GM19455 (cell line): ENCODE data around the gene SAMD3.
"Not testable (repeated sequence)": the region's sequence is repeated elsewhere in the genome, so short reads cannot be mapped to it uniquely, and the experiment has no call there.

Experiments
- ATAC-seq: cut with Tn5 transposase; IDR thresholded peaks from one replicate; pipeline ENCODE4 v1.9.1; 2021; ENCODE audit not compliant: unreplicated experiment

SAMD3 gene

GRCh38 chr6:130212215-130212874, 10.4 kb downstream of the SAMD3 start:
- no peak for ATAC-seq

DNA sequence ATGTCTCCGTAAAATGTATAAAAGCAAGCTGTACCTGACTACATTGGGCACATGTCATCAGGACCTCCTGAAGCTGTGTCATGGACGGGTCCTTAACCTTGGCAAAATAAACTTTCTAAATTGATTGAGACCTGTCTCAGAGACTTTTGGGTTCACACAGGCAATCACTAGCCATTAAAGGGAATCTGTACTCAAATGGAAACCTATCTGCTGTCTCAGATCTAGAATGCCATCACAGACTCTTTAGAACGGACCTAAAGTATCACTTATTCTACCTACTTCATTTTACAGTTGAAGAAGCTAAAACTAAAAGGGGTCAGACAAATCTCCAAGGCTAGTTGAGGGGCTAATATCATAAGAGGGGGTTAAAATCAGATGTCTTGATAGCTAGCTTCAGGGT, 11.1 kb downstream of the SAMD3 start:
- no peak for ATAC-seq

DNA sequence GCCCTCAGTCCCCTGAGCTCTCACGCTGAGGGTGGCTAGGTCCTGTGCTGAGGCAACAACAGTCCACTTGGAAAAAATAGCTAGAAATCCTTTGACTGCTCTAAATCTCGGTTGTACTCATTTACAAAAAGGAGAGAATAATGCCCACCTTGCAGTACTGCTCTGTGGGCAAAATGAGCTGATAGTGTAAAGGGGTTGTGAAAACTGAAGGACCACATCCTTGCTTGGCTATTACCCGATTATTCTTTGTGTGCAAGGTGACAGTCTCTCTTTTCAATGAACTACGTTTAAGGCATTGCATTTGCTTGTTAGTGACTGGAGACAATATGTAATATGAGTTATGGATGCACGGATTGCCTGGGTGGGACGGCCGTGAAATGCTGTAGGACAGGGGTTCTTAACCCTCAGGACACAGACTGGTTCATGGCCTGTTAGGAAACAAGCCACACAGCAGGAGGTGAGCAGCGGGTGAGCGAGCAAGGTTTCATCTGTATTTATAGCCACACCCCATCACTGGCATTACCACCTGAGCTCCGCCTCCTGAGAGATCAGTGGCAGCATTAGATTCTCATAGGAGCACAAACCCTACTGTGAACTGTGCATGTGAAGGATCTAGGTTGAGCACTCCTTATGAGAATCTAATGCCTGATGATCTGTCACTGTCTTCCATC, 14.6 kb downstream of the SAMD3 start:
- no peak for ATAC-seq

GRCh38 chr6:130206479-130206878, 16.3 kb downstream of the SAMD3 start:
- ATAC-seq, result no peak

DNA sequence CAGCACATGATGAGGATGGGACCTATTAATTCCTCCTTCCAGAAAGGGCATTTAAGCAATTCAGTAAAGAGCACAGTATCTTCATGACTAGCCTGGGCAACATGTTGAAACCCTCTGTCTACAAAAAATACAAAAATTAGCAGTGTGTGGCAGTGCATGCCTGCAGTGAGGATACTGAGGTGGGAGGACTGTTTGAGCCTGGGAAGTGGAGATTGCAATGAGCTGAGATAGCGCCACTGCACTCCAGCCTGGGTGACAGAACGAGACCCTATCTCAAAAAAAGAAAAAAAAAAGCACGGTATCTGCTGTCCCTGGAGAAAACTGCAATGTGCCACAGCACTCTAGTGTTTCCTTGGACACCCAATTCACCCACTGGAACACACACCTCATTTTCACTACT, 18.4 kb downstream of the SAMD3 start:
- no peak for ATAC-seq

- peak; percentile 35 for ATAC-seq
Measured at GRCh38 chr6:130203370-130203769, 19.4 kb downstream of the SAMD3 start.

DNA sequence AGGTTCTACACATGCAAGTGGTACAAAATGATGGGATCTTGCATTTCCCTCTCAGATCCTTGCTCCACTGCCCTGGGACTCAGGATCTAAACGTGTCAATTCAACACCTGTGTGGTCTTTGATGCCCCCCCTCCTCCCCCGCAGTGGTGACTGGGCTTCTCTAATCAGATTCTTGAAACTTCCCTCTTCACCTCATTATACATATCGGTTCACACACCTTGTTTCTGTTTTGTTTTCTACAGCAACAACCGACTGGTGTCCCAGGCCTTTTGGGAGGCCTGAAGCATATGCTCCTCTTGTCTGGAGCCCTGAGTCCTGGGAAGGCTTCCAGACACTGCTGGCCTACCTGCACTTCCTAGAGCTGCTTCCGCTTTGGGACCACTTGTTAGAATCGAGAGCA, 20.0 kb downstream of the SAMD3 start:
- ATAC-seq, result peak; percentile 76

DNA sequence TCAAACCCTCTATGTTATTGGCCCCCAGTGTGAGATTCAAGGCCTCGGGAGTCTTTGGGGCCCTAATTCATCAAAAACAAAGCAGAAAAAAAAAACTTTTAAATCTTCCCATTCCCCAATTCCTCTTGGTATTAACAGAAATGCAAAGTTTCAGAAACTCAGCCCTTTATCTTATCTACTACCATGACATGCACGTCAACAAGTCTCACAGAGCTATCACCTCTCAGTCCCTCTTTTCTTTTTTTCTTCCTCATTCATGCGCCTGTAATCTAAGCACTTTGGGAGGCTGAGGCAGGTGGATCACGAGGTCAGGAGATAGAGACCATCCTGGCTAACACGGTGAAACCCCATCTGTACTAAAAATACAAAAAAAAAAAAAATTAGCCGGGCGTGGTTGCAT, 22.7 kb downstream of the SAMD3 start:
- no peak for ATAC-seq

- no peak for ATAC-seq
Measured at GRCh38 chr6:130198483-130199035, 24.2 kb downstream of the SAMD3 start.

DNA sequence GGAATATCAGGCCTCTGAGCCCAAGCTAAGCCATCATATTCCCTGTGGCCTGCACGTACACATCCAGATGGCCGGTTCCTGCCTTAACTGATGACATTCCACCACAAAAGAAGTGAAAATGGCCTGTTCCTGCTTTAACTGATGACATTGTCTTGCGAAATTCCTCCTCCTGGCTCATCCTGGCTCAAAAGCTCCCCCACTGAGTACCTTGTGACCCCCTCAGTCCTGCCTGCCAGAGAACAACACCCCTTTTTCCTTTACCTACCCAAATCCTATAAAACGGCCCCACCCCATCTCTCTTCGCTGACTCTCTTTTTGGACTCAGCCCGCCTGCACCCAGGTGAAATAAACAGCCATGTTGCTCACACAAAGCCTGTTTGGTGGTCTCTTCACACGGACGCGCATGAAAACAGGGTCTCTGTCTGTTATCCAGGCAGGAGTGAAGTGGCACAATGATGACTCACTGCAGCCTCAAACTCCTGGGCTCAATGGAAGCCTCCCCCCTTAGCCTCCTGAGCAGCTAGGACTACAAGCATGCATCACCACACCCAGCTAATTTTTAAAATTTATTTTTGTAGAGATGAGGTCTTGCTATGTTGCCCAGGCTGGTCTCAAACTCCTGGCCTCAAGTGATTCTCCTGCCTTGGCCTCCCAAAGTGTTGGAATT, 24.8 kb downstream of the SAMD3 start:
- ATAC-seq, result not testable (repeated sequence)

GRCh38 chr6:130194434-130194833, 28.3 kb downstream of the SAMD3 start:
- not testable (repeated sequence) for ATAC-seq

- ATAC-seq, result no peak
Measured at GRCh38 chr6:130190701-130191690, 31.8 kb downstream of the SAMD3 start.

GRCh38 chr6:130189531-130190397, 33.0 kb downstream of the SAMD3 start:
- ATAC-seq, result no peak

GRCh38 chr6:130188207-130188899, 34.4 kb downstream of the SAMD3 start:
- no peak for ATAC-seq

GRCh38 chr6:130187335-130188206, 35.2 kb downstream of the SAMD3 start:
- no peak for ATAC-seq

GRCh38 chr6:130185658-130186057, 37.1 kb downstream of the SAMD3 start:
- no peak for ATAC-seq

DNA sequence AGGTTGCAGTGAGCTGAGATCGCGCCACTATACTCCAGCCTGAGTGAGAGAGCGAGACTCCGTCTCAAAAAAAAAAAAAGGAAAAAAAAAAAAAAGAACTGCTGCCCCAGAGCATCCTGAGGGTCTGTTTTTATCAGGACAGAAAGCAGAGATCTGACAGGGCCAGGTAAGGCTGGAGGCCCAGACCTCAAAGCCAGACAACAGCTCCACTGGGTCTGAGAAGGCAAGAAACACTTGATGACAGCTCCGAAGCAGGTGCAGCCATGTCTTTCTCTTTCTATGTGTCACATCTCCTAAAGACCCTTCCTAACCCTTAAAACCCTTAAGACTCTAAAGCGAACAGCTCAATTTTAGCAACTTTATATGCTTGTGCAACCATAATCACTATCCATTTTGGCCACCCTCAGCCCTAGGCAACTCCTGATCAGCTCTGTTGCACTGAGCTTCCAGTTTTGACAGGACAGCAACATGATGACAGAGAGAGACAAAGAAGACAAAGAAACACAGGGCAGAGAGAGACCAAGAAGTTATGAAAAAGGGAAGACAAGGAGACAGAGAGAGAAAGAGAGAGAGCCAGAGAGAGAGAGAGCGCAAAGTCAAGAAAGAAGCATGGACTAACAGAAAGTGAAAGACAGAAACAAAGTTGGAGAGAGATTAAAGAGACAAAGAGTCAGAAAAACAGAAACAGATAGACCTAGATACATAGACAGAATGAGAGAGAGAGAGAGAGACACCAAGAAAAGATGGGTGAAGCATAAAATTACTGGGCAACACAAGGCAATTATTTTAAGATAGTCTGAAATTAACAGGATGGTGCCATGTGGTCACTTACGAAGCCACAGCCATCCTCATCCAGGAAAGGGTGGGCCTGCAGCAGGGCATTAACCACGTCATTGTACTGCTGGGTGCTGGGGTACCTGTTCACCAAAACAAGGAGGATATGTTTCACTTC, 39.2 kb downstream of the SAMD3 start:
- ATAC-seq, result no peak
